Renal cortex interstitium (tissue), 11 donors: Measurements from ENCODE around the gene SEC63. TPM values are rescaled to one million over a fixed set of nuclear protein-coding genes. Genes with fewer than 3 reads are reported as not detected.
"Not testable (repeated sequence)": the region's sequence is repeated elsewhere in the genome, so short reads cannot be mapped to it uniquely, and the experiment has no call there.

Experiments used
- DNase-seq, 11 donors: peaks; one replicate each; pipeline ENCODE4 v3.0.0-alpha.2; 2013; ENCODE audit warnings: low read depth in 9 of 11, low spot score in 4 of 11; ENCODE audit errors: extremely low read depth in 1 of 11
- polyA plus RNA-seq, 3 donors: library from polyadenylated mRNA; unstranded; fragments of 120-200 nt; gene quantifications; one replicate each; pipeline ENCODE4 v1.2.1, GENCODE V29; 2013; ENCODE audit not compliant: insufficient read length in 3 of 3

SEC63 gene
- polyA plus RNA-seq, 3 donors = 93.6 to 120 (median 119) TPM

GRCh38 chr6:107877968-107878367 is 80.0 kb downstream of the SEC63 start:
- DNase-seq = no peak

GRCh38 chr6:107871976-107872375 is 86.0 kb downstream of the SEC63 start:
- no peak for DNase-seq

GRCh38 chr6:107871512-107871911 is 86.5 kb downstream of the SEC63 start:
- DNase-seq = not testable (repeated sequence)

- no peak for DNase-seq
Observed at GRCh38 chr6:107871016-107871415, 87.0 kb downstream of the SEC63 start.

GRCh38 chr6:107870381-107870780 is 87.6 kb downstream of the SEC63 start:
- DNase-seq = no peak

GRCh38 chr6:107869871-107870270 is 88.1 kb downstream of the SEC63 start:
- DNase-seq = no peak

- DNase-seq = no peak
Observed at GRCh38 chr6:107868867-107869611, 89.0 kb downstream of the SEC63 start.

GRCh38 chr6:107867302-107867615 is 90.7 kb downstream of the SEC63 start:
- no peak for DNase-seq

- peak in 9 of 11 donors; percentile 27 to 74 (median 42) for DNase-seq
Observed at GRCh38 chr6:107866606-107867301, 91.3 kb downstream of the SEC63 start.

- no peak for DNase-seq
Observed at GRCh38 chr6:107864226-107865127, 93.5 kb downstream of the SEC63 start.

- DNase-seq = no peak
Observed at GRCh38 chr6:107862383-107862782, 95.6 kb downstream of the SEC63 start.

- DNase-seq = not testable (repeated sequence)
Observed at GRCh38 chr6:107860963-107861362, 97.0 kb downstream of the SEC63 start.

GRCh38 chr6:107860144-107860543 is 97.9 kb downstream of the SEC63 start:
- DNase-seq = not testable (repeated sequence)

- DNase-seq = no peak
Observed at GRCh38 chr6:107853230-107853629, 104.8 kb downstream of the SEC63 start.

- DNase-seq = no peak
Observed at GRCh38 chr6:107849325-107849724, 108.7 kb downstream of the SEC63 start.

- peak; percentile 66 to 86 (median 80) for DNase-seq
Observed at GRCh38 chr6:107847844-107848802, 109.9 kb downstream of the SEC63 start.

GRCh38 chr6:107846262-107846795 is 111.7 kb downstream of the SEC63 start:
- no peak for DNase-seq

- no peak for DNase-seq
Observed at GRCh38 chr6:107845777-107846176, 112.2 kb downstream of the SEC63 start.
